ENCODE measurements around the gene SYNDIG1.

DNA sequence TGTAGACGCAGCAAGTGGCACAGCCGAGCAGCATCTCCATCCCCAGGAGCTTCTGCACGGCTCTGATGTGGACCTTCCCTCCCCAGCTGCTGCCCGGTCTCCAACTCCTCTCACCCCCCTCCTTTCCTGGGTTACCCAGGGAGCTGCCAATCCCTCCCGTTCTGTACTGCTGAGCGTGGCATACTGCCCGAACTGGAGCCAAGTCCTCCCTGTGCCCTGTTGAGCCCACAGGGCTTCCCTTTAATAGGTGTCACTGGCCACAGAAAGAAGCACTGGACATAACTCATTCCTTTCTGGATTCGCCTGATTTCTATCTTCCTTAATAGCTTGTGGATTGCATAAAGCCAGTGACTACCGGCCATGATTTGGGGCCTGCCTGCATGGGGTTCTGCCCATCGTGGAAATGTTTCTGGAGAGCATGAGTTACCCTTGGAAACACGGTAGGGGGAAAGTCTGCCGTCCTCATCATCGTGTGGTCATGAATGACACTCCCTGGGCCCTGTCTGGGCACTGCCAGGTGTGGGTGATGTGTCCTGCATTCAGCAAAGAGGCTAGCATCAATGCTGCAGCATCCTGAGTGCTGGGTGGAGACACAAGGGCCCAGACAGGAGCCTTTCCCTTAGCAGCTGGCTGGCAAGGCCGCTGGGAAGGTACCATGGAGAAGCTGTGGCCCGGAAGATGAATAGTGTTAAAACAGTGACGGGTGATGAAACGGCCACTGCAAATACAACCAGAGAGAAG is 189.7 kb downstream of the SYNDIG1 start:
- TF ChIP-seq, protein P1, sequence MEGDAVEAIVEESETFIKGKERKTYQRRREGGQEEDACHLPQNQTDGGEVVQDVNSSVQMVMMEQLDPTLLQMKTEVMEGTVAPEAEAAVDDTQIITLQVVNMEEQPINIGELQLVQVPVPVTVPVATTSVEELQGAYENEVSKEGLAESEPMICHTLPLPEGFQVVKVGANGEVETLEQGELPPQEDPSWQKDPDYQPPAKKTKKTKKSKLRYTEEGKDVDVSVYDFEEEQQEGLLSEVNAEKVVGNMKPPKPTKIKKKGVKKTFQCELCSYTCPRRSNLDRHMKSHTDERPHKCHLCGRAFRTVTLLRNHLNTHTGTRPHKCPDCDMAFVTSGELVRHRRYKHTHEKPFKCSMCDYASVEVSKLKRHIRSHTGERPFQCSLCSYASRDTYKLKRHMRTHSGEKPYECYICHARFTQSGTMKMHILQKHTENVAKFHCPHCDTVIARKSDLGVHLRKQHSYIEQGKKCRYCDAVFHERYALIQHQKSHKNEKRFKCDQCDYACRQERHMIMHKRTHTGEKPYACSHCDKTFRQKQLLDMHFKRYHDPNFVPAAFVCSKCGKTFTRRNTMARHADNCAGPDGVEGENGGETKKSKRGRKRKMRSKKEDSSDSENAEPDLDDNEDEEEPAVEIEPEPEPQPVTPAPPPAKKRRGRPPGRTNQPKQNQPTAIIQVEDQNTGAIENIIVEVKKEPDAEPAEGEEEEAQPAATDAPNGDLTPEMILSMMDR (IDR thresholded peaks at IDR 0.05): no peak
- TF ChIP-seq EZH2 (IDR thresholded peaks at IDR 0.05; ENCODE audit: borderline replicate concordance, insufficient read depth, low read depth, low read length, poor library complexity, severe bottlenecking): no peak
